Kidney (tissue), 14 donors: ENCODE data around the gene SPRR1A. TPM values are rescaled to one million over a fixed set of nuclear protein-coding genes. Genes with fewer than 3 reads are reported as not detected.
"Not testable (repeated sequence)": the region's sequence is repeated elsewhere in the genome, so short reads cannot be mapped to it uniquely, and the experiment has no call there.

Experiments used
- DNase-seq, 5 donors: peaks; one replicate each; pipeline ENCODE4 v3.0.0-alpha.2; 2013 to 2020
- FAIRE-seq: peaks from 2 replicates; lab custom pipeline; 2012; peaks lifted over from hg19 to GRCh38; lab: Jason Lieb, UNC
- H3K27ac ChIP-seq, 2 donors: one replicate each; pipeline ENCODE4 v1.7.0; 2013; ENCODE audit warnings: low read depth in 2 of 2, low read length in 2 of 2, inconsistent platforms in 1 of 2
- H3K27me3 ChIP-seq: one replicate; pipeline ENCODE4 v1.7.1; 2013; ENCODE audit warnings: low read length, inconsistent platforms; ENCODE audit not compliant: control insufficient read depth, insufficient read depth
- H3K36me3 ChIP-seq, 3 donors: one replicate each; pipeline versions ENCODE4 v1.7.0 to v1.7.1; 2013; ENCODE audit warnings: low read length in 3 of 3, control low read depth in 1 of 3, inconsistent platforms in 1 of 3; ENCODE audit not compliant: insufficient read depth in 3 of 3, control insufficient read depth in 2 of 3
- H3K4me1 ChIP-seq, 3 donors: one replicate each; pipeline versions ENCODE4 v1.7.0 to v1.7.1; 2013; ENCODE audit warnings: low read length in 3 of 3, inconsistent platforms in 1 of 3, low read depth in 1 of 3; ENCODE audit not compliant: control insufficient read depth in 2 of 3, insufficient read depth in 2 of 3
- H3K4me3 ChIP-seq, 3 donors: one replicate each; pipeline versions ENCODE4 v1.7.0 to v1.8.1; 2013; ENCODE audit warnings: low read length in 3 of 3, control low read depth in 1 of 3, inconsistent platforms in 1 of 3
- H3K9ac ChIP-seq, 3 donors: one replicate each; pipeline versions ENCODE4 v1.7.0 to v1.7.1; 2013; ENCODE audit warnings: low read length in 3 of 3, control low read depth in 1 of 3, inconsistent platforms in 1 of 3
- H3K9me3 ChIP-seq, 3 donors: one replicate each; pipeline versions ENCODE4 v1.7.0 to v1.7.1; 2013; ENCODE audit warnings: low read length in 3 of 3, control low read depth in 1 of 3, inconsistent platforms in 1 of 3; ENCODE audit not compliant: control insufficient read depth in 2 of 3, insufficient read depth in 1 of 3
- intact Hi-C: fragments of 100-400 bp; cut with DNase I; formaldehyde crosslinking; loops from one replicate; pipeline ENCODE4 v1.11.1; 2022
- polyA plus RNA-seq: library from polyadenylated mRNA; stranded (reverse); fragments of 350-450 nt; fragmentation: Illumina TruSeq; extraction: RNeasy Lipid Tissue Mini Kit (QIAGEN cat#74804); gene quantifications from one replicate; pipeline ENCODE4 v1.2.3, GENCODE V29; 2014; ENCODE audit warnings: low read depth, low replicate concordance; ENCODE audit not compliant: insufficient read depth
- total RNA-seq: library from RNA; stranded (reverse); fragmentation: NEBNext Ultra II Directional; extraction: Animal tissue kit (Norgen Biotek cat#: 25700); gene quantifications from one replicate; pipeline ENCODE4 v1.2.1, GENCODE V29; 2021
- TF ChIP-seq, protein P1 (sequence below): IDR thresholded peaks from 3 replicates; pipeline ENCODE4 v1.5.1; 2012; ENCODE audit warnings: mild to moderate bottlenecking, moderate library complexity, borderline replicate concordance; ENCODE audit not compliant: insufficient read depth; ENCODE audit errors: extremely low read depth
- donor health status: control.
- donor health status: control.
- donor health status: control.
- donor health status: control.
- donor health status: control.
- donor health status: DM: yes; HTN: yes; CAD: no.
- donor health status: Normal renal cell carcinoma (clear cell type).

Gene SPRR1A
- total and polyA plus RNA-seq, 2 donors from 2014 or later, result not detected

DNA sequence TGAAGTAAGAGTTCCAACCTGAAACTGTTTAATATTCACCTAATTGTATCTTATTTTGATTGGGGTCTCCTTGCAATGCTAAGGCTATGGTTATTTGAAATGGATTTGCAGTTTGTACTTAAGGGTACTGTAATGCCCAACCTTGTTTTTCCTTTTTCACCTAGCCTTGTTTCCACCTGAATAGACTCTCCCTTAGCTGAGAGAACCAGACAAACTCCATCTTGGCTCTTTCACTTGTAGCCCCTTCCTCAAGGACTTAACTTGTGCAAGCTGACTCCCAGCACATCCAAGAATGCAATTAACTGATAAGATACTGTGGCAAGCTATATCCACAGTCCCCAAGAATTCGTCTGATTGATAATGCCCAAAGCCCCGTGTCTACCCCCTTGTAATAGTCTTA lies 37.9 kb downstream of the SPRR1A start:
- H3K27ac ChIP-seq, H3K27me3 ChIP-seq, H3K9ac ChIP-seq, FAIRE-seq, intact Hi-C loops, H3K36me3 ChIP-seq, H3K4me1 ChIP-seq, H3K9me3 ChIP-seq, H3K4me3 ChIP-seq, DNase-seq: not testable (repeated sequence)

DNA sequence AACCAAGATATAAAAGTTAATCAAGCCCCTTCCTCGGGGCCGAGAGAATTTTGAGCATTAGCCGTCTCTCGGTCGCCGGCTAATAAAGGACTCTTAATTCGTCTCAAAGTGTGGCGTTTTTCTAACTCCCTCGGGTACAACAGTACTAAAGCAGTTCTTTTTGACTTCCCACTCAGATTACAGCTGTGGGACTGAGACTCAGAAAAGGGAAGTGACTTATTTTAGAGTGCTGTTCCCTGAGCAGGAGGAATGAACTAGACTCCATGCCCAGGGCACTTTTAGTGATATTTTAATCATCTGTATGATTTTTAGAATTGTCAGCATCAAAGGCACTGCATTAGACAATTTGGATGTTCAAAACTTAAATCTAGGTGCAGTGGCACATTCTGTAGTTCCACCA lies 38.5 kb downstream of the SPRR1A start:
- FAIRE-seq, H3K4me3 ChIP-seq: not testable (repeated sequence)

DNA sequence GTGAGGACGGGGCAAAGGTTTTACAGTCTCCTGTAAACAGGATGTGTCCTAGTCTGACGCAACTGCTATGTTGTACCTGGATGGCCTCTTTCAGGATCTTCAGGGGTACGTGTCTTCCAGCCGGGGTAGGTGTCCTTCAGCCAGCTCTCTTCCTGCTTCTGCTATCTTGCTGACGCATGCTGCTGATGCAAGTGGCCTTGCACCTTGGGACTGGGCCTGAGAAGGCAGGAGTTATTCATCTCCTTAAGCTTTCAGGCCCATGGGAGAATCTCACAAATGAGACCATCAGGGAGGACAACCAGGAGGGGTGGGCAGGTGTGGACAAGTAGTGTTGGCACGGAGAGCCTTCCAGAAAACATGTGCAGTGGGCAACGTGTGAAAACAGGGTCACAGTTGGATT lies 39.2 kb downstream of the SPRR1A start:
- no peak overlapping the region for H3K4me3 ChIP-seq
- no peak overlapping the region for H3K9ac ChIP-seq
- H3K4me1 ChIP-seq, result no peaks in the 10 kb centered on the region
- H3K9me3 ChIP-seq, result no peaks in the 10 kb centered on the region
- TF ChIP-seq, protein P1, sequence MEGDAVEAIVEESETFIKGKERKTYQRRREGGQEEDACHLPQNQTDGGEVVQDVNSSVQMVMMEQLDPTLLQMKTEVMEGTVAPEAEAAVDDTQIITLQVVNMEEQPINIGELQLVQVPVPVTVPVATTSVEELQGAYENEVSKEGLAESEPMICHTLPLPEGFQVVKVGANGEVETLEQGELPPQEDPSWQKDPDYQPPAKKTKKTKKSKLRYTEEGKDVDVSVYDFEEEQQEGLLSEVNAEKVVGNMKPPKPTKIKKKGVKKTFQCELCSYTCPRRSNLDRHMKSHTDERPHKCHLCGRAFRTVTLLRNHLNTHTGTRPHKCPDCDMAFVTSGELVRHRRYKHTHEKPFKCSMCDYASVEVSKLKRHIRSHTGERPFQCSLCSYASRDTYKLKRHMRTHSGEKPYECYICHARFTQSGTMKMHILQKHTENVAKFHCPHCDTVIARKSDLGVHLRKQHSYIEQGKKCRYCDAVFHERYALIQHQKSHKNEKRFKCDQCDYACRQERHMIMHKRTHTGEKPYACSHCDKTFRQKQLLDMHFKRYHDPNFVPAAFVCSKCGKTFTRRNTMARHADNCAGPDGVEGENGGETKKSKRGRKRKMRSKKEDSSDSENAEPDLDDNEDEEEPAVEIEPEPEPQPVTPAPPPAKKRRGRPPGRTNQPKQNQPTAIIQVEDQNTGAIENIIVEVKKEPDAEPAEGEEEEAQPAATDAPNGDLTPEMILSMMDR, result no peak
- H3K27me3 ChIP-seq, result no peaks in the 10 kb centered on the region
- no peak for FAIRE-seq
- H3K36me3 ChIP-seq, result no peaks in the 10 kb centered on the region
- intact Hi-C loops, result no loop called here
- no peak for DNase-seq
- H3K27ac ChIP-seq, result no peak overlapping the region

More for the DNA sequence above, 38.5 kb downstream of the SPRR1A start:
- H3K27ac ChIP-seq, H3K9me3 ChIP-seq, H3K4me1 ChIP-seq, H3K9ac ChIP-seq, H3K27me3 ChIP-seq, DNase-seq, intact Hi-C loops, H3K36me3 ChIP-seq: not testable (repeated sequence)

DNA sequence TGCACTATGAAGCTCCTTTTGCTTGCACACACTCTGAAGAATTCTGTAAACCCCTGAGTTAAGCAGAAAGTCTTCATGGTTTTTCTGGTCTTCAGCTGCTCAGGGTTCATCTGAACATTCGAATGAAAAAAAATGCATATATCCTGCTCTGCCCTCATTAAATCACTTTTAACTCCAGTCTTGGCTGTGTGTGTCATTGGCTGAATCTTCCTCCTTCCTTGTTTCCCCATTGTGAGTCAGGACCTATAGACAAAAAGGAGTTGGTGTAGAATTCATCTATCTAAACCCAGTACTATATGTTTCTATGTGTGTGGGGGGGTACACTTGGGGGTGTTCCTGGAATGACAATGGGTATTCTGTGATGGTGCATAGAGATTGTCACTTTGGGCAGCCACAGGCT lies 40.5 kb downstream of the SPRR1A start:
- no peaks in the 10 kb centered on the region for H3K36me3 ChIP-seq
- intact Hi-C loops, result no loop called here
- no peaks in the 10 kb centered on the region for H3K4me1 ChIP-seq
- no peaks in the 10 kb centered on the region for H3K27me3 ChIP-seq
- no peak for DNase-seq
- TF ChIP-seq, protein P1, result no peak
- H3K9me3 ChIP-seq, result no peaks in the 10 kb centered on the region
- no peak overlapping the region for H3K27ac ChIP-seq
- H3K4me3 ChIP-seq, result no peak overlapping the region
- no peak overlapping the region for H3K9ac ChIP-seq
- no peak for FAIRE-seq

DNA sequence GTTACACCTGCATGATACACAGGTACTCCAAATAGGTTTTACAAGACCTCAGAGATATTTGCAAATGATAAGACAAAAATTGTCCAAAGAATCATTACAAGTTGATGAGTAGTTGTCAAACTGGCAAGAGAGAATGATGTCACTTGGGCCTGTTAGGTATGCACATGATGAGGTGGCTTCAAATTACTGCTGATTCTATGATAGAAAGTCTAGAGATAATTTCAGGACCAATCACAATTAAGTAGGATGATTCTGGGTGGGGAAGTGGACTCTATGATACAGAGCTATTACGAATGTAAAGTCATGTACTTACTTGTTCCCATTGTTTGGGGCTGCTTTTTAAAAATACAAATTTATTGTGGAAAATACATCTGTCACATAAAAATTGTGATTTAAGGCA lies 41.9 kb downstream of the SPRR1A start:
- H3K9ac ChIP-seq, result no peak overlapping the region
- no peak overlapping the region for H3K27ac ChIP-seq
- no peak for DNase-seq
- FAIRE-seq, result no peak
- intact Hi-C loops, result no loop called here
- TF ChIP-seq, protein P1, result no peak
- no peaks in the 10 kb centered on the region for H3K9me3 ChIP-seq
- H3K4me1 ChIP-seq, result no peaks in the 10 kb centered on the region
- H3K27me3 ChIP-seq, result no peaks in the 10 kb centered on the region
- H3K36me3 ChIP-seq, result no peaks in the 10 kb centered on the region
- H3K4me3 ChIP-seq, result no peak overlapping the region
